Measurements from ENCODE around the gene CTXND1.
"Not testable (repeated sequence)": the region's sequence is repeated elsewhere in the genome, so short reads cannot be mapped to it uniquely, and the experiment has no call there.

CTXND1 gene

DNA sequence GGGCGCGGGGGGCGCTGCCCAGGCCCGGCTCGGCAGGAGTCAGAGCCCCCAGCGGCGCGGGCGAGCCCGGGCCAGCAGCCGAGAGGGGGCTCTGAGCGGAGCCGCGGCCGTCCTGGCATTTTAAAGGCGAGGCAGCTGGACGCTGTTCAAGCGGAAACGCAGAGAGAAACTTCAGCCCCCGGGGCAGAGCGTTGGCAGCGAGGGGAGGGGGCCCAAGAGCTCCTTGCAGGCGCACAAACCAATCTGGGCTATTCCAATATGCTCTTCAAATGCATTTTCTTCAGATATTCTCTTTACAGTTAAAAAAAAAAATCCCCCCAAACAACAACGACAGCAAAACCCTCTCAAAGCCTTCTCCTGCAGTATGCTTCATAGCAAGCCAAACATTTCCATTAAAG lies at the start of gene CTXND1:
Gene CTXND1 (minus strand): TSS at position 93 of the 398 bp plus-strand sequence. CDS start 50,264 bp downstream, outside the sequence.
- no peak for DNase-seq (ENCODE audit: low spot score)

DNA sequence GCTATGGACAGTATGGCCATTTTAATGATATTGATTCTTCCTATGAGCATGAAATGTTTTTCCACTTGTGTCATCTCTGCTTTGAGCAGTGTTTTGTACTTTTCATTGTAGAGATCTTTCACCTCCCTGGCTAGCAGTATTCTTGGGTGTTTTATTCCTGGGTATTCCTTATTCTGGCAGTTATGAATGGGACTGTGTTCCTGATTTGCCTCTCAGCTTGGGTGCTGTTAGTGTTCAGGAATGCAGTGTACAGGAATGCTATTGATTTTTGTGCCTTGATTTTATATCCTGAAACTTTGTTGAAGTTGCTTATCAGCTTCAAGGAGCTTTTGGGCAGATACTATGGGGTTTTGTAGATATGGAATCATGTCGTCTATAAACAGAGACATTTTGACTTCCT lies 49.5 kb upstream of the CTXND1 start:
- no peak for DNase-seq (ENCODE audit: low spot score)

- not testable (repeated sequence) for DNase-seq (ENCODE audit: low spot score)
These were observed 43.8 kb upstream of the CTXND1 start for GRCh38 chr15:80295777-80296176.

DNA sequence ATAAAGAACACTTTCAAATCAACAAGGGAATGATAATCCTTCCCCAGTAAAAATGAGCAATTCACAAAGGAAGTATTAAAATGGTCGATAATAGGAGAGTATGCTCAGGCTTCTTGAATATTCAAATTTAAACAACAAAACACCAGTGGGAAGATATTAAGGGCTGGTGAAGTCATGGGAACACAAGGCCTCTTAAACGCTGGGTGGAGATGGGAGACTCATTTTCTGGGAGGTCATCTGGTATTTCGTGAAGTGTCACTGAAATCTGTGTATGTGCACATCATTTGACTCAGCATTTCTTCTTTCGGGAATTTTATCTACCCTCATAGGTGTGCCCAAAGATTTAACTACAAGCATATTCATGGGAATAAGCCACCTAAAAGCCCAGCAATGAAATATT lies 40.1 kb upstream of the CTXND1 start:
- DNase-seq (ENCODE audit: low spot score) = no peak

- not testable (repeated sequence) for DNase-seq (ENCODE audit: low spot score)
These were observed 38.9 kb upstream of the CTXND1 start for GRCh38 chr15:80290891-80291290.

GRCh38 chr15:80289528-80290495 lies 37.8 kb upstream of the CTXND1 start:
- DNase-seq (ENCODE audit: low spot score) = no peak

DNA sequence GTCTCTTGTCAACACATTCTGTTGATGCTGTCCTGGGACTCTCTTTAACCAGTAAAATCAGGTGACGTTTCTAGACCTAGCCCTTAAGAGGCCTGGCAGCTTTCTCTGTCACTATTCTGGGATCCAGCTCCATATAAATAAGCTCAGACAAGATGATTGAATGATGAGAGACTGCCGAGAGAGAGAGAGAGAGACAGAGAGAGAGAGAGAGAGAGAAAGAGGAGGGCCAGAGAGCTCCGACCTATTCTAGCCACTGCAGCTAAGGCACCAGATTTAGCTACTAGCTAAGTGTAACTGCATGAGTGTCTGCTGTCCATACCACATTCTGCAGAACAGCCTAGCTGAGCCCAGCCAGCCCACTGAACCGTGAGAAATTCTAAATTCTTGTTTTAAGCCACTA lies 36.1 kb upstream of the CTXND1 start:
- DNase-seq (ENCODE audit: low spot score) = no peak

DNA sequence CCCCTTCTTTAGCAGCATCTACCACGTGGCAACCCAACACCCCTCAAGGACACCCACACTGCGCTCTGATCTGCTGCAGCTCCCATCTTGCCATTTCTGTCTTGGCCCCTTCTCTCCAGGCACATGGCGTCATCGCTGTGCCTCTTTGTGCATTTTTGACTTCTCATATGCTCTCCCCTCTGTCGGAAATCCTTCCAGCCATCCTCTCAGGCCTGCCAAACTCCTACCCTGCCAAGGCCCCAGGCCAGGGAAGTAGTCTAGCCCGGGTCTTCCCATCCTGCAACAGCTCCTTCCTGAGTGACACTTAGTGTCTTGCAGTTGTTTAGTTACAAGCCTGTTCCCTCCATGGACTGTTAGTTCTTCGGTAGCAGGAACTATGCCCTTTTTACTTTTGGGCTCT lies 34.0 kb upstream of the CTXND1 start:
- DNase-seq (ENCODE audit: low spot score) = no peak

DNA sequence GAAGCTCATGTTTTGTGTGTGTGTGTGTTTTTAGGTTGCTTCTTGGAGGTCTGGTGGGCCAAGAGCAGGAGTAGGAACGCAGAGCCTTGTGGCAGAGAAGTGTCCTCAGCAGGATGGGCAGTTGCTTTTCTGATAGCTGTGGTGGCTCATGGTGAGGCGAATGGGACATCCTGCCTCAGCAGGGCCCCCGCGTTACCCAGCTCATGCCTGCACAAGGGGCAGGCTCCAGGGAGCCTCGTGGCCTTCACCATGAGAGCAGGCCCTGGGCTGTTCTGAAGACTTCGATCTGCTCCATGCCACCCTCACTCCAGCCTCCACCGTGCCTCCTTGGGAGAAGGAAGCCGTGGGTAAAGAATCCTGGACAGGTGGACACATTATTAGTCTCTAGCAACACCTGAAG lies 33.4 kb upstream of the CTXND1 start:
- no peak for DNase-seq (ENCODE audit: low spot score)

DNA sequence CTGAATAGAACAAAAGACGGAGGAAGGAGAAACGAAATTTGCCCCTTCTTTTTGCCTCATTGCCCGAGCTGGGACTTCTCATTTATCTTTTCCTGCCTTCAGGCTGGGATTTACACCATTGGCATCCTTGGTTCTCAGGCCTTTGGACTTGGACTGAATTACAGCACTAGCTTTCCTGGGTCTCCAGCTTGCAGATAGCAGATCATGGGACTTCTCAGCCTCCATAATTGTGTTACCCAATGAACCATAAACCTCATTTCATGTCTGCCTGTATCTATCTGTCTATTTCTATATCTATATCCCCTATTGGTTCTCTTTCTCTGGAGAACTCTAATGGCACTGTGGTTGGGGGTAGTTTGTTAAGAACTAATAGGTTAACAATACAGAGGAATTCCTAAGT lies 31.5 kb upstream of the CTXND1 start:
- no peak for DNase-seq (ENCODE audit: low spot score)

- no peak for DNase-seq (ENCODE audit: low spot score)
These were observed 25.1 kb upstream of the CTXND1 start for GRCh38 chr15:80277147-80277546.

DNA sequence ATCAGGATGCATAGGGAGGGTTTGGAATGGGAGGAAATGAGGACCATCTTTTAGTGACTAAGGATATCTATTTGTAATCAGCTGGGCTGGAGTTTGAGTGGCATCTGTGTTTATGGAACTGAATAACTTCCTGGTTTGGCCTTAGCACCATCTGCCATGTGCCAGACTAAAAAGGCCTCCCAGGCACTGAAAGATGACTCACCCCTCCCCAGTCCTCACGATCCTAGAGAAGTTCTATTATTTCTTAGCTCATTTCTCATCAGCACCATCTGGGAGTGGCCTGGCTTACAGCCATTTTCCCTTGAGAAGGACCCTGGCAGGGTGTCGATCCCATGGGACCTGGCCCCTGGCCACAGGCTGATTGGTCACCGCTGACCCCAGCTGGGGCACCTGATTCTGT lies 23.9 kb upstream of the CTXND1 start:
- DNase-seq (ENCODE audit: low spot score) = no peak

- DNase-seq (ENCODE audit: low spot score) = no peak
These were observed 23.0 kb upstream of the CTXND1 start for GRCh38 chr15:80274996-80275395.

DNA sequence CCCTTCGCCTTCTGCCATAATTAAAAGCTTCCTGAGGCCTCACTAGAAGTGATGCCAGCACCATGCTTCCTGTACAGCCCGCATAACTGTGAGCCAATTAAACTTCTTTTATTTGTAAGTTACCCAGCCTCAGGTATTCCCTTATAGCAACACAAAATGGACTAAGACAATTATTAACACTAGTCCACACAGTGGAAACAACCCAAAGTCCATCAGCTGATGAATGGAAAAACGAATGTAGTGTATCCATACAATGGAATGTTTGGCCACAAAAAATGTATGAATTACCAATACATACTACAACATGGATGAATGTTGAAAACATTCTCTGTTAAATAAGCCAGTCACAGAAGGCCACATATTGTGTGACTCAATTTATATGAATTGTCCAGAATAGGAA lies 22.5 kb upstream of the CTXND1 start:
- DNase-seq (ENCODE audit: low spot score) = no peak

DNA sequence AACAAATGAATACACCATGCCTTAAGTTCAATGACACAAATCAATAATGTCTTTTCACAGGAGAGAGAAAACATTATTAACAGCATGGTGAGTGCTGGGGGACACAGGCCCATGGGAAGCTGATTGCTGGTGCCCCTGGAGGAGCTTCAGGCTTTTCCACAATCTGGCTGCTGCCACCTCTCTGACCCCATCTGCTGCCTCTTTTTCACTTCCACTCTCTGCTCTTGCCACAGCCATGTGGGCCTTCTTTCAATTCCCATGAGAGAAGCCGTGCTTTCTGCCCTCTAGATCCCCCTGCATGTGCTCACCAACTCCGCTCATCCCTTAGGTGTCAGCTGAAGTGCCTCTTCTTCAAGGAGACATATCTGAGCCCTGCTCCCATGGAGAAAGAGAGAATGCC lies 21.0 kb upstream of the CTXND1 start:
- no peak for DNase-seq (ENCODE audit: low spot score)

DNA sequence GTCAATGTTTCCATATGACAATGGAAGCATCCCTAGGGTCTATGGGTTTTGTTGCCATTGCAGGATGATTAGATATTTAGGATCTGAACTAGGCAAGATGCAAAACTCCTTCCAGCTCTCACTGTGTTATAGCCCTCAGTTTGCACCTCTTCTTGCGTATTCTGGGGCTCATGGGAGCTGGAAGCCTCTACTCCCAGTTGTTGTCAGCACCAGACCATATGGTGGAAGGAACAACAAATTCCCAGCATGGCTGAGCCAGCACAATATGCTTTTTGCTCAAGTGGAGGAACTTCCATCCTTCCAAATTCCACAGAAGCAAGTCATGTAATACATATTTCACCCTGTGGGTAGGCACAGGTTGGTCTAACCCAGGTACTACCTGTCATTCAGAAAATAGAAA lies 18.5 kb upstream of the CTXND1 start:
- no peak for DNase-seq (ENCODE audit: low spot score)

GRCh38 chr15:80268101-80268500 lies 16.1 kb upstream of the CTXND1 start:
- no peak for DNase-seq (ENCODE audit: low spot score)

GRCh38 chr15:80267658-80268057 lies 15.6 kb upstream of the CTXND1 start:
- DNase-seq (ENCODE audit: low spot score) = no peak

DNA sequence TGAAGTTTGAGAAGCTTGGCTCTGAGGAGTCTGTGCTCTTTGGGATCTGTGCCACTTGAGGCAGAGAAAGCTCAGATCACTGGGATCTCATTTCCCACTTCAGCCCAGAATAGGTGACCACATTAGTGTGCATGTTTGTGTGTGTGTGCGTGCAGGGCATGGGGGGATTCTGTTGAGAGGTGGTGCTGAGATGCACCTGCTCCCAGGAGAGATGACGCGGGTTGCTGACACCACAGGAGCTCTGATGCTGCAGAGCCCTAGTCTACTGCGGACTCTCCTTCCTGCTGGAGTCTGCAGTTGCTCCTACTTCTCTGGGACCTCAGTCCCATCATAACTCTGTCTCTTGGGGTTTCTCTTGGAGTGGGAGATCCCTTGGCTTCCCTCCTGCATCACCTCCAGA lies 14.7 kb upstream of the CTXND1 start:
- DNase-seq (ENCODE audit: low spot score) = no peak

GRCh38 chr15:80266113-80266512 lies 14.1 kb upstream of the CTXND1 start:
- no peak for DNase-seq (ENCODE audit: low spot score)

DNA sequence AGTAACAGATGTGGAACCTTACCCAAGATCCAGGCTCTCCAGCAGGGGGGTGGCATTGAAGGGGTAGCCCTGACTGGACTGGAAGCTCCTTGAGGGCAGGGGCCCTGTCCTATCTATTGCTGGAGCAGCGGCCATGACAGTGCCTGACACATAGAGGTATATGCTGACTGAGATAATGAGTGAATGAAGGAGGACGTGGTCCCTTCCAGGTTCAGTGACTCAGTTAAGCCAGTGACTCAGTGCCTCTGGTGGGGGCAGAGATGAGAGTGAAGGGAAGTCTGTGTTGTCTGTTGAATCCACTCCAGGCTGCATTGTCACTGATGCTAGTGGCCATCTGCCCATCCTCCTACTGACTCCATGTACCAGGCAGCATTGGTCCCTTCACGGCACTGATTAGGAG lies 13.0 kb upstream of the CTXND1 start:
- DNase-seq (ENCODE audit: low spot score) = no peak

DNA sequence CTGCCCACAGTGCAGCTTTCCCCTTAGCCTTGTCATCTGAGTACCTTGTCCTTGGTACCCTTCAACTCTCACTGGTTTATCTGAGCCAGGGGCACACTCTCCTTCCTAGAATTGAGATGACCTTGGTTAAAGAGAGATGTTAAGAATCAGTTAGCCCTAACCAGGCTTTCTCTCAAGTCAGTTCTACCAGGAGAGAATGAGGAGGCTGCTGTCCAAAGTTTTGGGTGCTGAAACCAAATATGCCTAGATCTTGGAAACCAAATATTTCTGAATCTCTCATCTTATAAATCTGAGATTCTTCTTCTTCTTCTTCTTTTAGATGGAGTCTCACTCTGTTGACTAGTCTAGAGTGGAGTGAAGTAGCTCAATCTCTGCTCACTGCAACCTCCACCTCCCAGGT lies 12.0 kb upstream of the CTXND1 start:
- no peak for DNase-seq (ENCODE audit: low spot score)

- no peak for DNase-seq (ENCODE audit: low spot score)
These were observed 8.5 kb upstream of the CTXND1 start for GRCh38 chr15:80260551-80260950.

GRCh38 chr15:80259942-80260510 lies 8.0 kb upstream of the CTXND1 start:
- no peak for DNase-seq (ENCODE audit: low spot score)

All from ecto neural progenitor cell (in vitro differentiated cells).